BE2C (cell line): Measurements from ENCODE around the gene YAP1.

Experiments used
- DNase-seq: peaks from one replicate; pipeline ENCODE4 v3.0.0-alpha.2; 2020
- H3K27me3 ChIP-seq: fragments of 250-450 bp; sonication (Bioruptor Pico); 2 replicates; pipeline ENCODE4 v1.5.1; 2020; ENCODE audit warnings: mild to moderate bottlenecking
- H3K36me3 ChIP-seq: fragments of 250-450 bp; sonication (Bioruptor Pico); 2 replicates; pipeline ENCODE4 v1.5.1; 2020; ENCODE audit warnings: mild to moderate bottlenecking
- H3K4me1 ChIP-seq: fragments of 250-450 bp; sonication (Bioruptor Pico); 2 replicates; pipeline ENCODE4 v1.5.1; 2020
- H3K4me3 ChIP-seq: 2 replicates; pipeline ENCODE4 v1.5.1; 2011; ENCODE audit warnings: low read depth, low read length
- H3K9me3 ChIP-seq: fragments of 250-450 bp; sonication (Bioruptor Pico); 2 replicates; pipeline ENCODE4 v1.5.1; 2020
- TF ChIP-seq, protein P1 (sequence below): IDR thresholded peaks from 2 replicates; pipeline ENCODE4 v1.5.1; 2012; ENCODE audit warnings: mild to moderate bottlenecking, low read depth, low read length

YAP1 gene

DNA sequence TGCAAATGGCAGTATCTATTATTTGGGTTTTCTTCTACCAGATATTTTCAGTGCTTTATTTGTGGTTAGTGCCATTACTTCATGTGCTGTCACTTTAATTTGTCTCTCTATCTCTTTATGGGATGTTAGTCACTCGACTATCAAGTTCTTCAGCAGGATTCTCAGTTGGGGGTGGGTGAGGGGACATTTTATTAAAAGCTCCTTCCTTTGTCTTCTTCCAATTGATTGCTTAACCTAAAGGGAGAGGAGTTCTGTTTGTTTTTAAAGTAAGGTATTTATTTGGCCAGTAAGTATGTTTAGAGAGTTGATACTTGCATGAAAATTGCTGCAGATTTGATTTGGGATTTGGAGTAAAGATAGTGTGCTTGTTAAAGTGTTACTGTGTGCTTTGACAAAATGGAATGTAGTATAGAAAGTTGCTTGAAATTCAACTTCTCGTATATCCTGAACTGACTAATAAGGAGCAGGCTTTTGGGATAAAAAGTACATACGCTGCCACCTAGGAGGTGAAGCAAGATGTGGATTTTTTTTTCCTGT lies 10.3 kb downstream of the YAP1 start:
- Histone ChIP-seq H3K4me1 (no peaks in the 10 kb centered on the region), H3K4me3 (no peak overlapping the region), H3K9me3 (no peaks in the 10 kb centered on the region), H3K36me3 (no peaks in the 10 kb centered on the region), H3K27me3 (peaks cover 8% of the 10 kb centered on the region)
- DNase-seq, result no peak
- TF ChIP-seq, protein P1, sequence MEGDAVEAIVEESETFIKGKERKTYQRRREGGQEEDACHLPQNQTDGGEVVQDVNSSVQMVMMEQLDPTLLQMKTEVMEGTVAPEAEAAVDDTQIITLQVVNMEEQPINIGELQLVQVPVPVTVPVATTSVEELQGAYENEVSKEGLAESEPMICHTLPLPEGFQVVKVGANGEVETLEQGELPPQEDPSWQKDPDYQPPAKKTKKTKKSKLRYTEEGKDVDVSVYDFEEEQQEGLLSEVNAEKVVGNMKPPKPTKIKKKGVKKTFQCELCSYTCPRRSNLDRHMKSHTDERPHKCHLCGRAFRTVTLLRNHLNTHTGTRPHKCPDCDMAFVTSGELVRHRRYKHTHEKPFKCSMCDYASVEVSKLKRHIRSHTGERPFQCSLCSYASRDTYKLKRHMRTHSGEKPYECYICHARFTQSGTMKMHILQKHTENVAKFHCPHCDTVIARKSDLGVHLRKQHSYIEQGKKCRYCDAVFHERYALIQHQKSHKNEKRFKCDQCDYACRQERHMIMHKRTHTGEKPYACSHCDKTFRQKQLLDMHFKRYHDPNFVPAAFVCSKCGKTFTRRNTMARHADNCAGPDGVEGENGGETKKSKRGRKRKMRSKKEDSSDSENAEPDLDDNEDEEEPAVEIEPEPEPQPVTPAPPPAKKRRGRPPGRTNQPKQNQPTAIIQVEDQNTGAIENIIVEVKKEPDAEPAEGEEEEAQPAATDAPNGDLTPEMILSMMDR, result no peak

DNA sequence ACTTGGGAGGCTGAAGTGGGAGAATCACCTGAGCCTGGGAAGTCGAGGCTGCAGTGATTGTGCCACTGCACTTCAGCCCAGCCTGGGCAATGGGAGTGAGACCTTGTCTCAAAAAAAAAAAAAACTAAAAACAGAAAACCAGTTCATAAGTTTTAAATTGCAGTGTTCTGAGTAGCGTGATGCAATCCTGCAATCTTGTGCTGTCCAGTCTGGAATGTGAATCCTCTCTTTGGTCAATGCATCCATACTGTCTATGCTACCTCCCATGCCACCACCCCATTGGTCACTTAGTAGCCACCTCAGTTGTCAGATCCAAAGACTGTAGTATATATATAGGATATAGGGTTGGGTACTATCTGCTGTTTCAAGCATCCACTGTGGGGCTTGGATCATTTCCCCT lies 11.1 kb downstream of the YAP1 start:
- H3K27me3 ChIP-seq, result peaks cover under 1% of the 10 kb centered on the region
- H3K4me3 ChIP-seq, result no peak overlapping the region
- no peak for DNase-seq
- H3K36me3 ChIP-seq, result no peaks in the 10 kb centered on the region
- no peaks in the 10 kb centered on the region for H3K4me1 ChIP-seq
- TF ChIP-seq, protein P1, result no peak
- H3K9me3 ChIP-seq, result no peaks in the 10 kb centered on the region

DNA sequence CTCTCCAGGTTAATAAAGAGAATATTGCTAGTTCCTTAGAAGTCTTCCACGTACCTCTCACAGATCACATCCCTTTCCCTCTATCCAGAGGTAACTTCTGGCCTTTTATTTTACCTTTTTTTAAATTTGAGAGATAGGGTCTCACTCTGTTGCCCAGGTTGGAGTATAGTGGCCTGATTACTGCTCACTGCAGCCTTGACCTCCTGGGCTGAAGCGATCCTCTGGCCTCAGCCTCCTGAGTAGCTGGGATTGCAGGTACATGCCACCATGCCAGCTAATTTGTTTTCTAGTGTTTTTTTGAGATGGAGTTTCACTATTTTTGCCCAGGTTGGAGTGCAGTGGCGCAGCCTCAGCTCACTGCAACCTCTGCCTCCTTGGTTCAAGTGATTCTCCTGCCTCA lies 24.4 kb downstream of the YAP1 start:
- no peak overlapping the region for H3K4me3 ChIP-seq
- no peaks in the 10 kb centered on the region for H3K4me1 ChIP-seq
- no peaks in the 10 kb centered on the region for H3K27me3 ChIP-seq
- H3K36me3 ChIP-seq, result no peaks in the 10 kb centered on the region
- TF ChIP-seq, protein P1, result no peak
- DNase-seq, result no peak
- H3K9me3 ChIP-seq, result no peaks in the 10 kb centered on the region

DNA sequence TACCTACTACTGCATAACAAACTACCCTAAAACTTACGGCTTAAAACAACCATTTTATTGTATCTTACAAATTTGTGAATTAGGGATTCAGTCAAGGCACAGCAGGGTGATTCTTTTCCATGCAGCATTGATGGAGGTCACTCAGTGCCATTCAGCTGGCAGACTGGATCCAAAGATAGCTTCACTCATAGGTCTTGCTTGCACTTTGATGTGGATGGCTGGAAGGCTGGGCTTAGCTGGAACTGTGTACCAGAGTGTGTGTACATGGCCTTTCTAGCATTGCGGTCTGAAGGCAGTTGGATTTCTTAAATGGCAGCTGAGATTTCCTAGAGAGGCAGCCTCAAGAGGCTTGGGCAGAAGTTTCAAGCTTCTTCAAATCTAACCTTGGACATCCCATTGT lies 25.0 kb downstream of the YAP1 start:
- Histone ChIP-seq H3K36me3 (no peaks in the 10 kb centered on the region), H3K9me3 (no peaks in the 10 kb centered on the region), H3K4me1 (no peaks in the 10 kb centered on the region), H3K27me3 (no peaks in the 10 kb centered on the region), H3K4me3 (no peak overlapping the region)
- no peak for DNase-seq
- TF ChIP-seq, protein P1, result no peak

DNA sequence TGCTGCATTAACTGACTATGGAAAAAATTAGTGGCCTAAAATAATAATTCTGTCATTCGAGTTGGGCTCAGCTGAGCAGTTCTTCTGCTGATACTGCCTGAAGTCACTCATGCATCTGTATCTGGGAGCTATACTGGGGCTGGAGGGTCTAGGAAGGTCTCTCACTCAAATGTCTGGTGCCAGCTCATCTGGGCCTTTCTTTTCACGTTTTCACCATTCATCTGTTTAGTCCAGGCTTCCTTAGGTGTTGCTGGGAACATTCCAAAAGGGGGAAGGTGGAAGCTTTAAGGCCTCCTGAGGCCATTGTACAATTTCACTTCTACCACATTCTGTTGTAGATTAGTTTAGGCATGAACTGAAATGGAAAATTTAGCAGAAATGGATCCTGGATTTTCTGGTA lies 28.0 kb downstream of the YAP1 start:
- H3K4me1 ChIP-seq, result no peaks in the 10 kb centered on the region
- TF ChIP-seq, protein P1, result no peak
- H3K4me3 ChIP-seq, result no peak overlapping the region

DNA sequence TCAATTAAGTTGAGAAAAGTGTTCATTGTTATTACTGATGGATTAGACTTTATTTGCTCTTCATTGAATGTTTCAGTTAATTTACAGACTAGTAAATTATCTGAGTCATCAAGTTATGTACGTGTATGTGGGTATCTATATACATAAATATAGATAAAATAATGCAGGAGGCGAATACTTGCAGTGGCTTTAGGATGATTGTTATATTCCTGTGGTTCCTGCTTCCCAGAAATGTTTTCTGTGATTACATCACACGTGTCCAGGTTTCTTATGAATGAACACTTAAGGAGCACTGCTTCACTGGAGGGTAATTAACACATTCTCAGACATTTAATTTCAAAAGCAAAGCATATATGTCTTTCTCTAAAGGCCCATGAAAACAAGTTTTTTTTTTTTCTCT lies 28.4 kb downstream of the YAP1 start:
- no peaks in the 10 kb centered on the region for H3K9me3 ChIP-seq

More for the DNA sequence above, 28.0 kb downstream of the YAP1 start:
- no peak for DNase-seq
- Histone ChIP-seq H3K9me3 (no peaks in the 10 kb centered on the region), H3K36me3 (no peaks in the 10 kb centered on the region), H3K27me3 (no peaks in the 10 kb centered on the region; the same call in 1 of the 2 replicates)

More for the DNA sequence above, 28.4 kb downstream of the YAP1 start:
- TF ChIP-seq, protein P1, result no peak
- H3K36me3 ChIP-seq, result no peaks in the 10 kb centered on the region
- no peak overlapping the region for H3K4me3 ChIP-seq
- no peaks in the 10 kb centered on the region; the same call in 1 of the 2 replicates for H3K27me3 ChIP-seq
- DNase-seq, result no peak
- no peaks in the 10 kb centered on the region for H3K4me1 ChIP-seq
